Activated naive CD8-positive, alpha-beta T cell treated with anti-CD3 and anti-CD28 coated beads, Interleukin-2, amount 50 U/mL, for 16 hours (primary cell): Measurements from ENCODE around the gene OR7A5.
"Not testable (repeated sequence)": the region's sequence is repeated elsewhere in the genome, so short reads cannot be mapped to it uniquely, and the experiment has no call there.

Experiments
- DNase-seq: peaks from one replicate; pipeline ENCODE4 v3.0.0-alpha.2; 2020; ENCODE audit warnings: low read depth, low spot score

OR7A5 gene

GRCh38 chr19:14785102-14785793 is 49.7 kb downstream of the OR7A5 start:
- DNase-seq: not testable (repeated sequence)

- DNase-seq: not testable (repeated sequence)
These were observed 50.3 kb downstream of the OR7A5 start for GRCh38 chr19:14784730-14785101.

- not testable (repeated sequence) for DNase-seq
These were observed 51.5 kb downstream of the OR7A5 start for GRCh38 chr19:14783410-14783998.

- DNase-seq: no peak
These were observed 52.2 kb downstream of the OR7A5 start for GRCh38 chr19:14782626-14783409.

- not testable (repeated sequence) for DNase-seq
These were observed 53.1 kb downstream of the OR7A5 start for GRCh38 chr19:14781713-14782536.

GRCh38 chr19:14780622-14781225 is 54.3 kb downstream of the OR7A5 start:
- DNase-seq: not testable (repeated sequence)

- no peak for DNase-seq
These were observed 55.8 kb downstream of the OR7A5 start for GRCh38 chr19:14779151-14779550.

- DNase-seq: not testable (repeated sequence)
These were observed 56.7 kb downstream of the OR7A5 start, which contains the start of gene ADGRE2 for GRCh38 chr19:14778110-14778845. Gene ADGRE2 (minus strand): TSS chr19:14778560. CDS start chr19:14776756, 1,804 bp downstream.

GRCh38 chr19:14777645-14778044 is 57.3 kb downstream of the OR7A5 start:
- not testable (repeated sequence) for DNase-seq
